HCT116 (cell line): ENCODE results near the gene RIC8B. TPM values are rescaled to one million over a fixed set of nuclear protein-coding genes. Genes with fewer than 3 reads are reported as not detected.

Experiments used
- ATAC-seq: fragments of 200-7000 bp; cut with Tn5 transposase; 2 replicates; pipeline ENCODE4 v1.9.1; 2020; ENCODE audit warnings: mild to moderate bottlenecking, moderate library complexity
- BruUV-seq: library from RNA; stranded (reverse); fragments of 400-500 nt; replicated peaks from 2 replicates; lab custom pipeline; 2021; lab: Mats Ljungman, UMichigan
- CTCF ChIA-PET: fragments of 300-600 bp; sonication (Branson Sonifier 250); formaldehyde crosslinking; loops from one replicate; lab custom pipeline; 2021; ENCODE audit warnings: antibody characterized with exemption; lab: Charles Lee
- POLR2A ChIA-PET: fragments of 300-600, 350-600 bp; sonication (Branson Sonifier 250); formaldehyde crosslinking; loops from one replicate; lab custom pipeline; 2021; ENCODE audit warnings: antibody characterized with exemption; lab: Charles Lee
- RAD21 ChIA-PET, 2 experiments: fragments of 300-600 bp; sonication (Branson Sonifier 250); formaldehyde crosslinking; loops; one replicate each; lab custom pipeline; 2023; ENCODE audit warnings: low total read pairs in 2 of 2; ENCODE audit not compliant: uncharacterized antibody in 2 of 2, unreplicated experiment in 2 of 2, low non-redundant PET in 1 of 2; lab: Charles Lee
- DNase-seq: peaks from one replicate; pipeline ENCODE4 v3.0.0-alpha.2; 2010; ENCODE audit warnings: low read depth, low spot score
- H2AFZ ChIP-seq: fragments of 200-600 bp; shearing (Covaris generic), sonication (generic); 2 replicates; pipeline ENCODE4 v1.6.1; 2017; ENCODE audit warnings: low read depth, mixed run types, mixed read lengths, antibody characterized with exemption, low read length; ENCODE audit not compliant: poor library complexity, severe bottlenecking
- H3K27ac ChIP-seq: 2 replicates; pipeline ENCODE4 v1.5.1; 2012; ENCODE audit warnings: low read depth, low read length
- H3K27me3 ChIP-seq: fragments of 200-600 bp; sonication (generic); 2 replicates; pipeline ENCODE4 v1.6.1; 2016; ENCODE audit warnings: mixed run types, low read length, mixed read lengths; ENCODE audit not compliant: insufficient read depth
- H3K36me3 ChIP-seq, 2 experiments: fragments of 200-500 bp in 1 of 2; fragments of 200-600 bp in 1 of 2; sonication (Bioruptor generic) in 1 of 2; sonication (generic) in 1 of 2; 2 replicates each; pipeline versions ENCODE4 v1.5.1 to v1.6.1; 2014 to 2016; ENCODE audit warnings: low read length in 2 of 2, inconsistent platforms in 1 of 2, mixed read lengths in 1 of 2, mixed run types in 1 of 2; ENCODE audit not compliant: insufficient read depth in 2 of 2, control insufficient read depth in 1 of 2
- H3K4me1 ChIP-seq, 2 experiments: fragments of 200-600 bp in 1 of 2; sonication (generic) in 1 of 2; 2 replicates each; pipeline versions ENCODE4 v1.5.1 to v1.6.1; 2012 to 2017; ENCODE audit warnings: low read length in 2 of 2, inconsistent platforms in 1 of 2, mild to moderate bottlenecking in 1 of 2, mixed read lengths in 1 of 2, mixed run types in 1 of 2, moderate library complexity in 1 of 2; ENCODE audit not compliant: insufficient read depth in 2 of 2, control insufficient read depth in 1 of 2
- H3K4me2 ChIP-seq: fragments of 200-600 bp; sonication (generic); 2 replicates; pipeline ENCODE4 v1.6.1; 2017; ENCODE audit warnings: mixed run types, low read length, mixed read lengths
- H3K4me3 ChIP-seq, 2 experiments: fragments of 200-600 bp in 1 of 2; sonication (generic) in 1 of 2; replicated peaks in 1 of 2; 2 replicates each; pipeline ENCODE4 v1.5.1; 2011 to 2016; ENCODE audit warnings: low read length in 2 of 2, control low read depth in 1 of 2, low read depth in 1 of 2, mild to moderate bottlenecking in 1 of 2, mixed read lengths in 1 of 2, mixed run types in 1 of 2
- H3K79me2 ChIP-seq: fragments of 200-600 bp; sonication (generic); 2 replicates; pipeline ENCODE4 v1.6.1; 2017; ENCODE audit warnings: mild to moderate bottlenecking, mixed run types, low read length, moderate library complexity, mixed read lengths; ENCODE audit not compliant: insufficient read depth
- H3K9ac ChIP-seq: fragments of 200-600 bp; sonication (generic); 2 replicates; pipeline ENCODE4 v1.6.1; 2016; ENCODE audit warnings: low read length, mixed read lengths
- H3K9me2 ChIP-seq: fragments of 200-600 bp; sonication (generic), shearing (Covaris generic); 2 replicates; pipeline ENCODE4 v1.6.1; 2017; ENCODE audit warnings: mixed run types, mild to moderate bottlenecking, moderate library complexity; ENCODE audit not compliant: insufficient read depth
- H3K9me3 ChIP-seq, 2 experiments: fragments of 200-500 bp in 1 of 2; fragments of 200-600 bp in 1 of 2; sonication (Bioruptor generic) in 1 of 2; sonication (generic) in 1 of 2; 2 replicates each; pipeline ENCODE4 v1.6.1; 2014 to 2017; ENCODE audit warnings: low read length in 2 of 2, mixed read lengths in 2 of 2, inconsistent platforms in 1 of 2, low read depth in 1 of 2, mild to moderate bottlenecking in 1 of 2, mixed run types in 1 of 2, moderate library complexity in 1 of 2; ENCODE audit not compliant: control insufficient read depth in 1 of 2, insufficient read depth in 1 of 2
- H4K20me1 ChIP-seq: fragments of 200-600 bp; sonication (generic), shearing (Covaris generic); 2 replicates; pipeline ENCODE4 v1.6.1; 2017; ENCODE audit warnings: mixed run types, mild to moderate bottlenecking, moderate library complexity; ENCODE audit not compliant: insufficient read depth
- CBX3 ChIP-seq: IDR thresholded peaks from 2 replicates; pipeline ENCODE4 v1.6.1; 2012; ENCODE audit warnings: low read depth
- CEBPB ChIP-seq: IDR thresholded peaks from 2 replicates; pipeline ENCODE4 v1.6.1; 2012; ENCODE audit warnings: low read depth
- ELF1 ChIP-seq: IDR thresholded peaks from 2 replicates; pipeline ENCODE4 v1.6.1; 2012; ENCODE audit warnings: low read depth, borderline replicate concordance
- POLR2AphosphoS5 ChIP-seq: IDR thresholded peaks from 2 replicates; pipeline ENCODE4 v1.6.1; 2011; ENCODE audit warnings: mild to moderate bottlenecking, low read depth, low read length, moderate library complexity
- TCF7L2 ChIP-seq: IDR thresholded peaks from 2 replicates; pipeline ENCODE4 v1.7.0; 2011; ENCODE audit warnings: borderline replicate concordance, inconsistent platforms; ENCODE audit not compliant: insufficient read depth, insufficient read length; ENCODE audit errors: extremely low read depth
- YY1 ChIP-seq: IDR thresholded peaks from 2 replicates; pipeline ENCODE4 v1.6.1; 2011; ENCODE audit warnings: low read length, low read depth, moderate library complexity, mild to moderate bottlenecking; ENCODE audit not compliant: insufficient replicate concordance; ENCODE audit errors: extremely low read depth
- ZBTB33 ChIP-seq: IDR thresholded peaks from 2 replicates; pipeline ENCODE4 v1.6.1; 2011; ENCODE audit warnings: mild to moderate bottlenecking, low read length, moderate library complexity; ENCODE audit not compliant: insufficient replicate concordance; ENCODE audit errors: extremely low read depth
- intact Hi-C: fragments of 100-400 bp; cut with micrococcal nuclease; formaldehyde crosslinking; loops from 2 replicates; pipeline ENCODE4 v1.10.0; 2022
- total RNA-seq: library from RNA; stranded (reverse); gene quantifications from one replicate; pipeline ENCODE4 v1.2.1, GENCODE V29; 2021; ENCODE audit not compliant: unreplicated experiment

Gene RIC8B
- total RNA-seq, 1 experiment from 2014 or later, result 16.7 TPM

DNA sequence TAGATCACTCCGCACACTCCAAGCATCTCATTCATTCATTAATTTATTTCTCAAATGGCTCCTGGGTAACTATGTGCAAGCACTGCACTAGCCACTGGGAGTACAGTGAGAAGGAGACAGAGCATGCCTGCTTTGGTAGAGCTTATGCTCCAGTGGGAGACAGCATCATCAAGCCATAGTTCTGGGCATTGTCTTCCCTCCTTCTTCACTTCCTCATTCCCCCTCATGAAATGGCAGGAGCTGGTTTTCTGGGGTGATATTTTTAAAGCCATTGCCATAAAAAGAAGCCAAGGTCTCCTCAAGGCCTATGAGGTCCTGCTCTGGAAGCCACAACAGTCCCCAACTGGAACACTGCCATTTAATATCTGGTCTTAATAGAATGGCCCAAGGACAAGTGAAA lies 20.2 kb upstream of the RIC8B start:
- ChIA-PET CTCF (no interaction called here), POLR2A (no interaction called here), RAD21 (no interaction called here)
- ATAC-seq, result no peak
- H3K4me2 ChIP-seq, result no peak overlapping the region
- BruUV-seq, result no TSS peak
- TF ChIP-seq ELF1, result no peak
- TF ChIP-seq ZBTB33, result no peak
- TF ChIP-seq POLR2AphosphoS5, result no peak
- TF ChIP-seq CBX3, result no peak
- no peak for TF ChIP-seq YY1
- TF ChIP-seq TCF7L2, result no peak
- no peak for TF ChIP-seq CEBPB
- H3K27ac ChIP-seq, result no peak overlapping the region
- no peaks in the 10 kb centered on the region for H3K9me3 ChIP-seq
- H3K4me3 ChIP-seq, result no peak overlapping the region
- no peaks in the 10 kb centered on the region for H3K9me2 ChIP-seq
- no peaks in the 10 kb centered on the region for H3K27me3 ChIP-seq
- no peak overlapping the region for H2AFZ ChIP-seq
- intact Hi-C loops, result no loop called here
- H3K4me1 ChIP-seq, result no peaks in the 10 kb centered on the region
- no peak for DNase-seq
- H3K79me2 ChIP-seq, result no peaks in the 10 kb centered on the region
- no peak overlapping the region for H3K9ac ChIP-seq
- no peaks in the 10 kb centered on the region for H3K36me3 ChIP-seq
- no peaks in the 10 kb centered on the region for H4K20me1 ChIP-seq
